NCI-H2196 treated with DMSO at 0.1 percent for 48 hours (cell line): ENCODE measurements around the gene FGF12.

Source experiments
- DNase-seq: peaks from one replicate; lab custom pipeline; 2025; ENCODE audit not compliant: unreplicated experiment; lab: John Stamatoyannopoulos, UW

The FGF12 gene

GRCh38 chr3:192417559-192418055 lies 309.7 kb downstream of the FGF12 start:
- no peak for DNase-seq

- DNase-seq, result no peak
Measured at GRCh38 chr3:192417017-192417416, 310.3 kb downstream of the FGF12 start.

- no peak for DNase-seq
Measured at GRCh38 chr3:192413461-192413860, 313.9 kb downstream of the FGF12 start.

- DNase-seq, result no peak
Measured at GRCh38 chr3:192410684-192410960, 316.7 kb downstream of the FGF12 start.

GRCh38 chr3:192409838-192410683 lies 317.3 kb downstream of the FGF12 start:
- peak; percentile 17 for DNase-seq

- DNase-seq, result no peak
Measured at GRCh38 chr3:192409201-192409837, 318.0 kb downstream of the FGF12 start.

- no peak for DNase-seq
Measured at GRCh38 chr3:192408647-192409200, 318.6 kb downstream of the FGF12 start.

GRCh38 chr3:192408007-192408646 lies 319.2 kb downstream of the FGF12 start:
- no peak for DNase-seq

- no peak for DNase-seq
Measured at GRCh38 chr3:192399767-192400166, 327.6 kb downstream of the FGF12 start.

GRCh38 chr3:192397012-192397411 lies 330.3 kb downstream of the FGF12 start:
- DNase-seq, result no peak

GRCh38 chr3:192395506-192395905 lies 331.8 kb downstream of the FGF12 start:
- no peak for DNase-seq

GRCh38 chr3:192392986-192393385 lies 334.4 kb downstream of the FGF12 start:
- no peak for DNase-seq

- DNase-seq, result no peak
Measured at GRCh38 chr3:192382861-192383260, 344.5 kb downstream of the FGF12 start.

GRCh38 chr3:192373586-192373985 lies 353.8 kb downstream of the FGF12 start:
- DNase-seq, result no peak

GRCh38 chr3:192373032-192373431 lies 354.3 kb downstream of the FGF12 start:
- DNase-seq, result peak; percentile 40

GRCh38 chr3:192372616-192373015 lies 354.7 kb downstream of the FGF12 start:
- DNase-seq, result peak; percentile 59

- DNase-seq, result no peak
Measured at GRCh38 chr3:192371870-192372400, 355.4 kb downstream of the FGF12 start.

- DNase-seq, result no peak
Measured at GRCh38 chr3:192367616-192368015, 359.7 kb downstream of the FGF12 start.

- DNase-seq, result no peak
Measured at GRCh38 chr3:192366916-192367315, 360.4 kb downstream of the FGF12 start.

GRCh38 chr3:192365571-192365970 lies 361.8 kb downstream of the FGF12 start:
- DNase-seq, result no peak

GRCh38 chr3:192364316-192364715 lies 363.0 kb downstream of the FGF12 start:
- no peak for DNase-seq
